Cardiac septum (tissue), 1 donor: Measurements from ENCODE around the gene HYAL2. TPM values are rescaled to one million over a fixed set of nuclear protein-coding genes. Genes with fewer than 3 reads are reported as not detected.
"Not testable (repeated sequence)": the region's sequence is repeated elsewhere in the genome, so short reads cannot be mapped to it uniquely, and the experiment has no call there.

Experiments used
- DNase-seq: peaks from one replicate; pipeline ENCODE4 v3.0.0-alpha.2; 2020; ENCODE audit warnings: low spot score
- intact Hi-C: fragments of 100-400 bp; cut with DNase I; formaldehyde crosslinking; loops from one replicate; pipeline ENCODE4 v1.14.0; 2022
- total RNA-seq: library from RNA; stranded (reverse); fragmentation: NEBNext Ultra II Directional; extraction: Animal tissue kit (Norgen Biotek cat#: 25700); gene quantifications from one replicate; pipeline ENCODE4 v1.2.1, GENCODE V29; 2021
- donor health status: DM: no; HTN: no; CAD: no.

The HYAL2 gene
- total RNA-seq, 1 donor from 2014 or later, result 42.0 TPM

- intact Hi-C loops, result no loop called here
- DNase-seq, result no peak
These were observed 24.4 kb downstream of the HYAL2 start for GRCh38 chr3:50297896-50298725.

GRCh38 chr3:50297384-50297775 is 25.2 kb downstream of the HYAL2 start:
- no peak for DNase-seq

GRCh38 chr3:50296721-50297383 is 25.7 kb downstream of the HYAL2 start:
- DNase-seq, result no peak
- intact Hi-C loops, result no loop called here

More at GRCh38 chr3:50297384-50297775, 25.2 kb downstream of the HYAL2 start:
- intact Hi-C loops, result no loop called here

- intact Hi-C loops, result no loop called here
These were observed 26.8 kb downstream of the HYAL2 start for GRCh38 chr3:50295553-50296431.

GRCh38 chr3:50294492-50295403 is 27.8 kb downstream of the HYAL2 start:
- DNase-seq, result no peak
- intact Hi-C loops, result no loop called here

More at GRCh38 chr3:50295553-50296431, 26.8 kb downstream of the HYAL2 start:
- no peak for DNase-seq

GRCh38 chr3:50294089-50294488 is 28.5 kb downstream of the HYAL2 start:
- DNase-seq, result no peak
- intact Hi-C loops, result no loop called here

GRCh38 chr3:50293079-50293801 is 29.3 kb downstream of the HYAL2 start:
- intact Hi-C loops, result no loop called here
- DNase-seq, result no peak

GRCh38 chr3:50292159-50293078 is 30.1 kb downstream of the HYAL2 start, which contains the start of gene IFRD2:
Gene IFRD2 (minus strand): TSS chr3:50292429. CDS start chr3:50292274, 155 bp downstream.
- peak; percentile 99 for DNase-seq
- intact Hi-C loops, result no loop called here

- no peak for DNase-seq
- intact Hi-C loops, result no loop called here
These were observed 32.3 kb downstream of the HYAL2 start for GRCh38 chr3:50290161-50290641.

- DNase-seq, result no peak
- intact Hi-C loops, result loop anchor here (5.0 kb wide), 1 partner anchor 38 kb away; the partner anchor contains the start of gene TUSC2
These were observed 33.4 kb downstream of the HYAL2 start for GRCh38 chr3:50289130-50289529.

- no peak for DNase-seq
- intact Hi-C loops, result loop anchor here (5.0 kb wide), 1 partner anchor 39 kb away; the partner anchor contains the start of gene TUSC2
These were observed 34.0 kb downstream of the HYAL2 start for GRCh38 chr3:50288387-50289007.

- no peak for DNase-seq
- intact Hi-C loops, result loop anchor here (5.0 kb wide), 1 partner anchor 40 kb away; the partner anchor contains the start of gene TUSC2
These were observed 35.3 kb downstream of the HYAL2 start for GRCh38 chr3:50287262-50287661.

GRCh38 chr3:50286322-50287227 is 36.0 kb downstream of the HYAL2 start:
- intact Hi-C loops, result loop anchor here (5.0 kb wide), 1 partner anchor 41 kb away; the partner anchor contains the start of gene TUSC2
- no peak for DNase-seq

- intact Hi-C loops, DNase-seq: not testable (repeated sequence)
These were observed 38.4 kb downstream of the HYAL2 start for GRCh38 chr3:50284121-50284520.
